HepG2 (cell line): ENCODE measurements around the gene CLDN7. TPM values are rescaled to one million over a fixed set of nuclear protein-coding genes. Genes with fewer than 3 reads are reported as not detected.

Experiments
- ATAC-seq: fragments of 200-7000 bp; cut with Tn5 transposase; 3 replicates; pipeline ENCODE4 v1.9.1; 2020; ENCODE audit warnings: mild to moderate bottlenecking, moderate library complexity
- BruUV-seq: library from RNA; stranded (reverse); fragments of 400-500 nt; replicated peaks from 2 replicates; lab custom pipeline; 2021; lab: Mats Ljungman, UMichigan
- CTCF ChIA-PET: fragments of 300-600 bp; formaldehyde crosslinking; extraction: SDS; loops from one replicate; lab custom pipeline; 2021; ENCODE audit warnings: low total read pairs, inconsistent platforms, low intra/inter-chr PET ratio; lab: Yijun Ruan, JAX
- POLR2A ChIA-PET: fragments of 350-600 bp; sonication (Branson Sonifier 250); formaldehyde crosslinking; loops from one replicate; lab custom pipeline; 2020; ENCODE audit warnings: antibody characterized with exemption, inconsistent platforms; lab: Yijun Ruan, JAX
- DNase-seq: peaks from one replicate; pipeline ENCODE4 v3.0.0-alpha.2; 2015; ENCODE audit warnings: low spot score
- FAIRE-seq: peaks from 3 replicates; lab custom pipeline; 2011; peaks lifted over from hg19 to GRCh38; lab: Jason Lieb, UNC
- H2AFZ ChIP-seq: one replicate; pipeline ENCODE4 v1.6.1; 2011; ENCODE audit warnings: low read length, inconsistent platforms
- H3K27ac ChIP-seq: fragments of 300-600 bp; 3 replicates; pipeline ENCODE4 v1.8.0; 2011; ENCODE audit warnings: mixed run types, mild to moderate bottlenecking, mixed read lengths, low read length, inconsistent platforms; ENCODE audit not compliant: insufficient read depth; ENCODE audit errors: extremely low read length
- H3K27me3 ChIP-seq, 2 experiments: fragments of 200-600 bp in 1 of 2; 2 replicates in 1 of 2; 3 replicates in 1 of 2; pipeline versions ENCODE4 v1.6.0 to v1.8.0; 2011; ENCODE audit warnings: low read length in 2 of 2, mild to moderate bottlenecking in 2 of 2, moderate library complexity in 2 of 2, inconsistent platforms in 1 of 2; ENCODE audit not compliant: insufficient read depth in 2 of 2, control insufficient read depth in 1 of 2
- H3K36me3 ChIP-seq, 2 experiments: fragments of 200-600 bp in 1 of 2; replicated peaks in 1 of 2; 2 replicates in 1 of 2; 3 replicates in 1 of 2; pipeline versions ENCODE4 v1.5.1 to v1.8.0; 2011; ENCODE audit warnings: low read length in 2 of 2, inconsistent platforms in 1 of 2; ENCODE audit not compliant: insufficient read depth in 2 of 2, control insufficient read depth in 1 of 2
- H3K4me1 ChIP-seq: 2 replicates; pipeline ENCODE4 v1.5.1; 2012; ENCODE audit warnings: low read length, inconsistent platforms; ENCODE audit not compliant: insufficient read depth
- H3K4me2 ChIP-seq: 2 replicates; pipeline ENCODE4 v1.6.0; 2011; ENCODE audit warnings: low read depth, low read length, inconsistent platforms
- H3K4me3 ChIP-seq, 3 experiments: fragments of 200-600 bp in 1 of 3; sonication (generic), shearing (Covaris generic) in 1 of 3; replicated peaks in 1 of 3; 2 replicates each; pipeline ENCODE4 v1.5.1; 2011 to 2016; ENCODE audit warnings: low read length in 3 of 3, inconsistent platforms in 2 of 3, low read depth in 2 of 3, mild to moderate bottlenecking in 2 of 3, control low read depth in 1 of 3, mixed read lengths in 1 of 3; ENCODE audit not compliant: insufficient read depth in 1 of 3
- H3K79me2 ChIP-seq: one replicate; pipeline ENCODE4 v1.6.1; 2011; ENCODE audit warnings: low read length, inconsistent platforms; ENCODE audit not compliant: insufficient read depth
- H3K9ac ChIP-seq: 2 replicates; pipeline ENCODE4 v1.6.0; 2011; ENCODE audit warnings: mild to moderate bottlenecking, low read depth, low read length, inconsistent platforms; ENCODE audit not compliant: insufficient read depth
- H3K9me3 ChIP-seq: 2 replicates; pipeline ENCODE4 v1.5.1; 2012; ENCODE audit warnings: mild to moderate bottlenecking, low read length
- H4K20me1 ChIP-seq: 2 replicates; pipeline ENCODE4 v1.6.0; 2011; ENCODE audit warnings: inconsistent platforms, mild to moderate bottlenecking, low read length, moderate library complexity; ENCODE audit not compliant: insufficient read depth
- NFKB2 ChIP-seq: sonication (generic); formaldehyde crosslinking; IDR thresholded peaks from 2 replicates; pipeline ENCODE4 v1.4.0; 2020; ENCODE audit warnings: missing genetic modification reagents, borderline replicate concordance
- NR2F6 ChIP-seq, 2 experiments: IDR thresholded peaks; 2 replicates each; pipeline ENCODE4 v1.6.1; 2016; ENCODE audit warnings: antibody characterized with exemption in 1 of 2, mild to moderate bottlenecking in 1 of 2
- PHF21A ChIP-seq: sonication (generic); formaldehyde crosslinking; IDR thresholded peaks from 2 replicates; pipeline ENCODE4 v1.5.0; 2020; ENCODE audit warnings: mild to moderate bottlenecking, missing genetic modification reagents
- PRMT3 ChIP-seq: sonication (generic); formaldehyde crosslinking; IDR thresholded peaks from 2 replicates; pipeline ENCODE4 v1.8.1; 2022; ENCODE audit warnings: low read depth, mild to moderate bottlenecking, moderate library complexity, missing genetic modification reagents, borderline replicate concordance
- RARG ChIP-seq: sonication (generic); formaldehyde crosslinking; IDR thresholded peaks from 2 replicates; pipeline ENCODE4 v1.4.0; 2020; ENCODE audit warnings: low read depth, mild to moderate bottlenecking, missing genetic modification reagents
- SIN3A ChIP-seq: IDR thresholded peaks from 2 replicates; pipeline ENCODE4 v1.6.1; 2011; ENCODE audit warnings: low read depth, mild to moderate bottlenecking, control low read depth, low read length, borderline replicate concordance
- SP4 ChIP-seq: sonication (generic); formaldehyde crosslinking; IDR thresholded peaks from 2 replicates; pipeline ENCODE4 v1.8.1; 2023; ENCODE audit warnings: mild to moderate bottlenecking, missing genetic modification reagents
- YEATS4 ChIP-seq: sonication (generic); formaldehyde crosslinking; IDR thresholded peaks from 2 replicates; pipeline ENCODE4 v1.4.0; 2020; ENCODE audit warnings: missing genetic modification reagents, borderline replicate concordance
- ZBTB38 ChIP-seq: sonication (generic); formaldehyde crosslinking; IDR thresholded peaks from 2 replicates; pipeline ENCODE4 v1.5.1; 2020; ENCODE audit warnings: mild to moderate bottlenecking, missing genetic modification reagents
- ZNF224 ChIP-seq: sonication (generic); formaldehyde crosslinking; IDR thresholded peaks from 2 replicates; pipeline ENCODE4 v1.5.0; 2020; ENCODE audit warnings: mild to moderate bottlenecking, missing genetic modification reagents
- WGBS: methylation state at CpG from one replicate; pipeline ENCODE4 v1.1.6; 2017; ENCODE audit warnings: low lambda C conversion rate; 5-methylcytosine and 5-hydroxymethylcytosine counted together
- in situ Hi-C: cut with HindIII; loops from 2 replicates; pipeline ENCODE4 v1.10.0; 2017; ENCODE audit warnings: low pct_unique_long_range_greater_than_20kb; ENCODE audit not compliant: extremely low pct_ligation_motif_present
- intact Hi-C: fragments of 100-400 bp; cut with micrococcal nuclease; formaldehyde crosslinking; loops from one replicate; pipeline ENCODE4 v1.10.0; 2022; ENCODE audit not compliant: unreplicated experiment
- polyA plus RNA-seq, 8 experiments: library from polyadenylated mRNA; depleted of rRNA in 3 of 8; stranded (reverse) in 7 of 8; unstranded in 1 of 8; fragments of >200 nt; fragmentation: Illumina TruSeq in 4 of 8; extraction: Trizol in 4 of 8; gene quantifications; 2 replicates each; pipeline versions ENCODE4 v1.2.1 to v1.2.3, GENCODE V29; 2011 to 2016; ENCODE audit warnings: low read depth in 4 of 8, missing spikeins in 1 of 8, mixed read lengths in 1 of 8; ENCODE audit not compliant: insufficient read depth in 1 of 8
- total RNA-seq, 5 experiments: library from RNA; depleted of rRNA; stranded (reverse); fragments of >200 nt; fragmentation: Illumina TruSeq; extraction: Trizol; gene quantifications; 2 replicates each; pipeline ENCODE4 v1.2.3, GENCODE V29; 2016; ENCODE audit warnings: low read depth in 1 of 5
- TF ChIP-seq, protein P1 (sequence below): IDR thresholded peaks from 2 replicates; pipeline ENCODE4 v1.6.1; 2016; ENCODE audit warnings: mild to moderate bottlenecking
- TF ChIP-seq, protein P2 (sequence below): sonication (generic); formaldehyde crosslinking; IDR thresholded peaks from 2 replicates; pipeline ENCODE4 v1.5.1; 2020; ENCODE audit warnings: missing genetic modification reagents, mild to moderate bottlenecking, borderline replicate concordance
- TF ChIP-seq, protein P3 (sequence below): sonication (generic); formaldehyde crosslinking; IDR thresholded peaks from 2 replicates; pipeline ENCODE4 v1.5.0; 2020; ENCODE audit warnings: missing genetic modification reagents
- TF ChIP-seq, protein P4 (sequence below): IDR thresholded peaks from 2 replicates; pipeline ENCODE4 v1.6.1; 2012; ENCODE audit warnings: inconsistent platforms
- TF ChIP-seq, protein P5 (sequence below): sonication (generic); formaldehyde crosslinking; IDR thresholded peaks from 2 replicates; pipeline ENCODE4 v1.4.0; 2020; ENCODE audit warnings: missing genetic modification reagents
- TF ChIP-seq, protein P6 (sequence below): sonication (generic); formaldehyde crosslinking; IDR thresholded peaks from 2 replicates; pipeline ENCODE4 v1.5.0; 2020; ENCODE audit warnings: mild to moderate bottlenecking, missing genetic modification reagents, borderline replicate concordance

CLDN7 gene
- total and polyA plus RNA-seq, 2 of the 13 experiments (the other 11 are each of a cell fraction or from before 2014, with no cell fraction given), result not detected

DNA sequence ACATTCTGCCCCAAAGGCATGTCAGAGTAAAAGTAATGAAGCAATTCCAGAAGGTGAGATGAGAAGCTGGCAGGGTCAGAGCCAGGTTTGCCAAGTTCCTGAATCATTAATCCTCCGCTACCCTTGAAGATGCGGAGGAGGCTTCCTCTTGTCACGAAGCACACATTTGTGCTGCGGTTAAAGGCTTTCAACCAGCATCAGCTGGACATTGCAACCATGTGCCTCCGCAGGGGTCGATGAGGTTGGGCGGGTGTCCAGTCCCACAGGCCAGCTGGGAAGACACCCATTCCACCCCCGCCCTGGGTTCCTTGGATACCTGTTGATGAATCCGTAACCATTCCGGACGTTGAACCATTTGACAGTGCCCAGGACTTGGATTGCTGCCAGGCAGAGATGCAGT lies 30.9 kb upstream of the CLDN7 start:
- Histone ChIP-seq H3K36me3 (no peaks in the 10 kb centered on the region), H3K4me1 (peaks cover 41% of the 10 kb centered on the region), H3K9ac (no peak overlapping the region; the same call in 1 of the 2 replicates), H3K27ac (no peak overlapping the region), H3K79me2 (no peaks in the 10 kb centered on the region), H3K4me3 (peak overlapping the region in 2 of 3 experiments; percentile 29 to 54; a peak in 2 of 6 replicates), H2AFZ (no peak overlapping the region), H3K27me3 (peaks cover 0 to 11% of the 10 kb centered on the region in 2 experiments; a peak in 2 of 5 replicates), H4K20me1 (no peaks in the 10 kb centered on the region), H3K9me3 (no peaks in the 10 kb centered on the region), H3K4me2 (peak overlapping the region; percentile 75)
- ATAC-seq (no peak), DNase-seq (no peak), FAIRE-seq (no peak)
- WGBS, result 51% methylated on average over 8 of the region's 11 CpGs
- in situ Hi-C loops (no loop called here), intact Hi-C loops (no loop called here)
- CTCF ChIA-PET, result interaction anchor here (1.1 kb wide), 1 partner anchor 13 kb away, joined by 3 read pairs; no protein-coding TSS in a partner anchor
- no TSS peak for BruUV-seq
- POLR2A ChIA-PET, result interaction anchor here (1.0 to 3.7 kb wide), 5 partner anchors 11 to 247 kb away, joined by 3 to 35 read pairs (median 3); partner anchors contain the start of genes GABARAP and SLC2A4
- TF ChIP-seq, protein P1, sequence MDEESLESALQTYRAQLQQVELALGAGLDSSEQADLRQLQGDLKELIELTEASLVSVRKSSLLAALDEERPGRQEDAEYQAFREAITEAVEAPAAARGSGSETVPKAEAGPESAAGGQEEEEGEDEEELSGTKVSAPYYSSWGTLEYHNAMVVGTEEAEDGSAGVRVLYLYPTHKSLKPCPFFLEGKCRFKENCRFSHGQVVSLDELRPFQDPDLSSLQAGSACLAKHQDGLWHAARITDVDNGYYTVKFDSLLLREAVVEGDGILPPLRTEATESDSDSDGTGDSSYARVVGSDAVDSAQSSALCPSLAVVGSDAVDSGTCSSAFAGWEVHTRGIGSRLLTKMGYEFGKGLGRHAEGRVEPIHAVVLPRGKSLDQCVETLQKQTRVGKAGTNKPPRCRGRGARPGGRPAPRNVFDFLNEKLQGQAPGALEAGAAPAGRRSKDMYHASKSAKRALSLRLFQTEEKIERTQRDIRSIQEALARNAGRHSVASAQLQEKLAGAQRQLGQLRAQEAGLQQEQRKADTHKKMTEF (CRISPR knock-in tag), result no peak
- no peak for TF ChIP-seq ZNF224 (CRISPR knock-in tag)
- no peak for TF ChIP-seq PRMT3
- TF ChIP-seq, protein P2, sequence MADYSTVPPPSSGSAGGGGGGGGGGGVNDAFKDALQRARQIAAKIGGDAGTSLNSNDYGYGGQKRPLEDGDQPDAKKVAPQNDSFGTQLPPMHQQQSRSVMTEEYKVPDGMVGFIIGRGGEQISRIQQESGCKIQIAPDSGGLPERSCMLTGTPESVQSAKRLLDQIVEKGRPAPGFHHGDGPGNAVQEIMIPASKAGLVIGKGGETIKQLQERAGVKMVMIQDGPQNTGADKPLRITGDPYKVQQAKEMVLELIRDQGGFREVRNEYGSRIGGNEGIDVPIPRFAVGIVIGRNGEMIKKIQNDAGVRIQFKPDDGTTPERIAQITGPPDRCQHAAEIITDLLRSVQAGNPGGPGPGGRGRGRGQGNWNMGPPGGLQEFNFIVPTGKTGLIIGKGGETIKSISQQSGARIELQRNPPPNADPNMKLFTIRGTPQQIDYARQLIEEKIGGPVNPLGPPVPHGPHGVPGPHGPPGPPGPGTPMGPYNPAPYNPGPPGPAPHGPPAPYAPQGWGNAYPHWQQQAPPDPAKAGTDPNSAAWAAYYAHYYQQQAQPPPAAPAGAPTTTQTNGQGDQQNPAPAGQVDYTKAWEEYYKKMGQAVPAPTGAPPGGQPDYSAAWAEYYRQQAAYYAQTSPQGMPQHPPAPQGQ (CRISPR knock-in tag), result no peak
- TF ChIP-seq, protein P3, sequence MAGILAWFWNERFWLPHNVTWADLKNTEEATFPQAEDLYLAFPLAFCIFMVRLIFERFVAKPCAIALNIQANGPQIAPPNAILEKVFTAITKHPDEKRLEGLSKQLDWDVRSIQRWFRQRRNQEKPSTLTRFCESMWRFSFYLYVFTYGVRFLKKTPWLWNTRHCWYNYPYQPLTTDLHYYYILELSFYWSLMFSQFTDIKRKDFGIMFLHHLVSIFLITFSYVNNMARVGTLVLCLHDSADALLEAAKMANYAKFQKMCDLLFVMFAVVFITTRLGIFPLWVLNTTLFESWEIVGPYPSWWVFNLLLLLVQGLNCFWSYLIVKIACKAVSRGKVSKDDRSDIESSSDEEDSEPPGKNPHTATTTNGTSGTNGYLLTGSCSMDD (CRISPR knock-in tag), result no peak
- TF ChIP-seq, protein P4, sequence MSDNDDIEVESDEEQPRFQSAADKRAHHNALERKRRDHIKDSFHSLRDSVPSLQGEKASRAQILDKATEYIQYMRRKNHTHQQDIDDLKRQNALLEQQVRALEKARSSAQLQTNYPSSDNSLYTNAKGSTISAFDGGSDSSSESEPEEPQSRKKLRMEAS, result 0 out of 2 replicates have a peak, but pooled peaks have one; percentile 6
- no peak for TF ChIP-seq SIN3A
- no peak for TF ChIP-seq RARG (CRISPR knock-in tag)
- TF ChIP-seq ZBTB38, result peak; percentile 43; the same call in 1 of the 2 replicates
- TF ChIP-seq NFKB2, result no peak
- TF ChIP-seq, protein P5, sequence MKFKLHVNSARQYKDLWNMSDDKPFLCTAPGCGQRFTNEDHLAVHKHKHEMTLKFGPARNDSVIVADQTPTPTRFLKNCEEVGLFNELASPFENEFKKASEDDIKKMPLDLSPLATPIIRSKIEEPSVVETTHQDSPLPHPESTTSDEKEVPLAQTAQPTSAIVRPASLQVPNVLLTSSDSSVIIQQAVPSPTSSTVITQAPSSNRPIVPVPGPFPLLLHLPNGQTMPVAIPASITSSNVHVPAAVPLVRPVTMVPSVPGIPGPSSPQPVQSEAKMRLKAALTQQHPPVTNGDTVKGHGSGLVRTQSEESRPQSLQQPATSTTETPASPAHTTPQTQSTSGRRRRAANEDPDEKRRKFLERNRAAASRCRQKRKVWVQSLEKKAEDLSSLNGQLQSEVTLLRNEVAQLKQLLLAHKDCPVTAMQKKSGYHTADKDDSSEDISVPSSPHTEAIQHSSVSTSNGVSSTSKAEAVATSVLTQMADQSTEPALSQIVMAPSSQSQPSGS (CRISPR knock-in tag), result no peak
- TF ChIP-seq YEATS4, result no peak
- no peak for TF ChIP-seq PHF21A
- TF ChIP-seq, protein P6, sequence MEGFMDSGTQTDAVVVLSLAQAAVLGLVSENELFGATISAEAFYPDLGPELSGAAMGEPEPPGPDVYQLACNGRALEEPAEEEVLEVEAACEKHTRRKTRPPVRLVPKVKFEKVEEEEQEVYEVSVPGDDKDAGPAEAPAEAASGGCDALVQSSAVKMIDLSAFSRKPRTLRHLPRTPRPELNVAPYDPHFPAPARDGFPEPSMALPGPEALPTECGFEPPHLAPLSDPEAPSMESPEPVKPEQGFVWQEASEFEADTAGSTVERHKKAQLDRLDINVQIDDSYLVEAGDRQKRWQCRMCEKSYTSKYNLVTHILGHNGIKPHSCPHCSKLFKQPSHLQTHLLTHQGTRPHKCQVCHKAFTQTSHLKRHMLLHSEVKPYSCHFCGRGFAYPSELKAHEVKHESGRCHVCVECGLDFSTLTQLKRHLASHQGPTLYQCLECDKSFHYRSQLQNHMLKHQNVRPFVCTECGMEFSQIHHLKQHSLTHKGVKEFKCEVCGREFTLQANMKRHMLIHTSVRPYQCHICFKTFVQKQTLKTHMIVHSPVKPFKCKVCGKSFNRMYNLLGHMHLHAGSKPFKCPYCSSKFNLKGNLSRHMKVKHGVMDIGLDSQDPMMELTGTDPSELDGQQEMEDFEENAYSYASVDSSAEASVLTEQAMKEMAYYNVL, result 0 out of 2 replicates have a peak, but pooled peaks have one; percentile 2
- TF ChIP-seq SP4 (CRISPR knock-in tag), result no peak
- TF ChIP-seq NR2F6 (IDR thresholded peaks at IDR 0.05), result no peak
- TF ChIP-seq NR2F6 (CRISPR knock-in tag; IDR thresholded peaks at IDR 0.05), result no peak
